Testis (tissue), 2 donors: ENCODE results near the gene RYR3.

Source experiments
- CTCF ChIP-seq, 3 experiments: fragments of 450-650 bp in 2 of 3; fragments of 200-600 bp in 1 of 3; sonication (generic) in 1 of 3; IDR thresholded peaks; one replicate each; pipeline ENCODE4 v1.5.1; 2016 to 2019; ENCODE audit warnings: antibody characterized with exemption in 3 of 3, mild to moderate bottlenecking in 2 of 3, moderate library complexity in 1 of 3
- POLR2A ChIP-seq: fragments of 450-650 bp; IDR thresholded peaks from one replicate; pipeline ENCODE4 v1.6.1; 2017; ENCODE audit warnings: antibody characterized with exemption, mild to moderate bottlenecking, moderate library complexity

GRCh38 chr15:33913459-33913858, 602.7 kb downstream of the RYR3 start:
- TF ChIP-seq CTCF (IDR thresholded peaks at IDR 0.05) (no peak), POLR2A (no peak)
